Gastroesophageal sphincter (tissue), 3 donors: ENCODE data around the gene GRM7.

Source experiments
- EP300 ChIP-seq: sonication (generic); formaldehyde crosslinking; IDR thresholded peaks from one replicate; pipeline ENCODE4 v1.6.1; 2017; ENCODE audit warnings: antibody characterized with exemption, mild to moderate bottlenecking
- POLR2A ChIP-seq, 2 donors: fragments of 450-650 bp; IDR thresholded peaks; one replicate each; pipeline ENCODE4 v1.6.1; 2017; ENCODE audit warnings: antibody characterized with exemption in 2 of 2, mild to moderate bottlenecking in 2 of 2, moderate library complexity in 1 of 2
- POLR2AphosphoS5 ChIP-seq: sonication (generic); formaldehyde crosslinking; IDR thresholded peaks from one replicate; pipeline ENCODE4 v1.6.1; 2017; ENCODE audit warnings: antibody characterized with exemption
- TF ChIP-seq, protein P1 (sequence below), 4 experiments: fragments of 200-600 bp in 2 of 4; fragments of 450-650 bp in 2 of 4; sonication (generic) in 1 of 4; IDR thresholded peaks; one replicate each; pipeline ENCODE4 v1.5.1; 2017 to 2019; ENCODE audit warnings: antibody characterized with exemption in 4 of 4, mild to moderate bottlenecking in 2 of 4, moderate library complexity in 2 of 4

DNA sequence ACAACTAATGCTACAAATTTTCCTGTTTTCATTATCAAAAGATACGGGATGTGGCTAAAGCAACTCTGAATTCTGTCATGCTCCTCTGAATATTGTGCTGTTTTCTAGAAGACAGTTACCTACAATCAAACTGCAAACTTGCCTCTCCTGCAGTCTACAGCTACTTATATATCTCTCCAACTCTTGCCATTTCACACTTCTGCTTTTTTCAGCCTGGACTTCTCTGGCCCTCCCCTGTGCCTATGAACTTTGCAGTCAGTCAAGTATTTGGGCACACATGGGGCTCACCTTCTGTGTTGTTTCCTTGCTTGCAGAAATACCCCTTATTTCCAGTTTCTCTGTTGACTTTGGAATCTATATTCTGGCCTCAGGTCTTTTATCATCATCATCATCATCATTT is 575.6 kb downstream of the GRM7 start:
- TF ChIP-seq, protein P1, sequence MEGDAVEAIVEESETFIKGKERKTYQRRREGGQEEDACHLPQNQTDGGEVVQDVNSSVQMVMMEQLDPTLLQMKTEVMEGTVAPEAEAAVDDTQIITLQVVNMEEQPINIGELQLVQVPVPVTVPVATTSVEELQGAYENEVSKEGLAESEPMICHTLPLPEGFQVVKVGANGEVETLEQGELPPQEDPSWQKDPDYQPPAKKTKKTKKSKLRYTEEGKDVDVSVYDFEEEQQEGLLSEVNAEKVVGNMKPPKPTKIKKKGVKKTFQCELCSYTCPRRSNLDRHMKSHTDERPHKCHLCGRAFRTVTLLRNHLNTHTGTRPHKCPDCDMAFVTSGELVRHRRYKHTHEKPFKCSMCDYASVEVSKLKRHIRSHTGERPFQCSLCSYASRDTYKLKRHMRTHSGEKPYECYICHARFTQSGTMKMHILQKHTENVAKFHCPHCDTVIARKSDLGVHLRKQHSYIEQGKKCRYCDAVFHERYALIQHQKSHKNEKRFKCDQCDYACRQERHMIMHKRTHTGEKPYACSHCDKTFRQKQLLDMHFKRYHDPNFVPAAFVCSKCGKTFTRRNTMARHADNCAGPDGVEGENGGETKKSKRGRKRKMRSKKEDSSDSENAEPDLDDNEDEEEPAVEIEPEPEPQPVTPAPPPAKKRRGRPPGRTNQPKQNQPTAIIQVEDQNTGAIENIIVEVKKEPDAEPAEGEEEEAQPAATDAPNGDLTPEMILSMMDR (IDR thresholded peaks at IDR 0.05), result no peak
- TF ChIP-seq POLR2AphosphoS5 (no peak), POLR2A (IDR thresholded peaks at IDR 0.05) (no peak), EP300 (no peak)
